Endothelial cell of coronary artery (primary cell): Measurements from ENCODE around the gene GALNTL6. TPM values are rescaled to one million over a fixed set of nuclear protein-coding genes. Genes with fewer than 3 reads are reported as not detected.

Source experiments
- total RNA-seq: library from RNA; depleted of rRNA; stranded (reverse); fragments of >200 nt; gene quantifications from 2 replicates; pipeline ENCODE4 v1.2.3, GENCODE V29; 2014

Gene GALNTL6
- not detected in 2 replicates for total RNA-seq

GRCh38 chr4:171812665-171813525 lies at the start of gene GALNTL6:
TSS of gene GALNTL6 (plus strand) at chr4:171813404.

